LNCAP (cell line): ENCODE results near the gene CACNA1G.

Source experiments
- TF ChIP-seq, protein P1 (sequence below): fragments of 450-650 bp; IDR thresholded peaks from 2 replicates; pipeline ENCODE4 v1.5.1; 2017; ENCODE audit warnings: mild to moderate bottlenecking

The CACNA1G gene

DNA sequence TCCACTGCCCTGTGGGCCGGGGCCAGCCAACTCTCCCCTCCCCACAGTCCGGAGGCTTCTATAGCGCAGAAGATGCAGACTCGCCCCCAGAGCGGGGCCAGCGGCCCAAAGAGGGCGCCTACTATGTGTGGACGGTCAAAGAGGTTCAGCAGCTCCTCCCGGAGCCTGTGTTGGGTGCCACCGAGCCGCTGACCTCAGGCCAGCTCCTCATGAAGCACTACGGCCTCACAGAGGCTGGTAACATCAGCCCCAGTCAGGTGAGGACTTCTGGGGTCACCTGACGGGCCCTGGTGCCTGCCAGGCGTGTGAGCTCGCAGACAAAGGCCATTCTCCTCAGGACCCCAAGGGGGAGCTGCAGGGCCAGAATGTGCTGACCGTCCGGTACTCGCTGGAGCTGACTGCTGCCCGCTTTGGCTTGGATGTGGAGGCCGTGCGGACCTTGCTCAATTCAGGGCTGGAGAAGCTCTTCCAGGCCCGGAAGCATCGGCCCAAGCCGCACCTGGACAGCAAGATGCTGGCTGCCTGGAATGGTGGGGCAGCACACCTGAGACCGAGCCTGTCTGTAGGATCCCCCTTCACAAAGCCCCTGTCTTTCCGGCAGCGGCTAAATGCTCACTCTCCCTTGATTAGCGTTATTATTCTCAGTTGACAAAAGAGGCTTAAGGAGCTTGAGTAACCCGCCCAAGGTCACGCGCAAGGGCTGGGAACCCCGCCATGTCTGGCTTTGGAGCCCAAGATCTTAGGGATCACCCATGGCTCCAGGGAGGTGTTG, 9.7 kb upstream of the CACNA1G start:
- TF ChIP-seq, protein P1, sequence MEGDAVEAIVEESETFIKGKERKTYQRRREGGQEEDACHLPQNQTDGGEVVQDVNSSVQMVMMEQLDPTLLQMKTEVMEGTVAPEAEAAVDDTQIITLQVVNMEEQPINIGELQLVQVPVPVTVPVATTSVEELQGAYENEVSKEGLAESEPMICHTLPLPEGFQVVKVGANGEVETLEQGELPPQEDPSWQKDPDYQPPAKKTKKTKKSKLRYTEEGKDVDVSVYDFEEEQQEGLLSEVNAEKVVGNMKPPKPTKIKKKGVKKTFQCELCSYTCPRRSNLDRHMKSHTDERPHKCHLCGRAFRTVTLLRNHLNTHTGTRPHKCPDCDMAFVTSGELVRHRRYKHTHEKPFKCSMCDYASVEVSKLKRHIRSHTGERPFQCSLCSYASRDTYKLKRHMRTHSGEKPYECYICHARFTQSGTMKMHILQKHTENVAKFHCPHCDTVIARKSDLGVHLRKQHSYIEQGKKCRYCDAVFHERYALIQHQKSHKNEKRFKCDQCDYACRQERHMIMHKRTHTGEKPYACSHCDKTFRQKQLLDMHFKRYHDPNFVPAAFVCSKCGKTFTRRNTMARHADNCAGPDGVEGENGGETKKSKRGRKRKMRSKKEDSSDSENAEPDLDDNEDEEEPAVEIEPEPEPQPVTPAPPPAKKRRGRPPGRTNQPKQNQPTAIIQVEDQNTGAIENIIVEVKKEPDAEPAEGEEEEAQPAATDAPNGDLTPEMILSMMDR = peak; percentile 68

DNA sequence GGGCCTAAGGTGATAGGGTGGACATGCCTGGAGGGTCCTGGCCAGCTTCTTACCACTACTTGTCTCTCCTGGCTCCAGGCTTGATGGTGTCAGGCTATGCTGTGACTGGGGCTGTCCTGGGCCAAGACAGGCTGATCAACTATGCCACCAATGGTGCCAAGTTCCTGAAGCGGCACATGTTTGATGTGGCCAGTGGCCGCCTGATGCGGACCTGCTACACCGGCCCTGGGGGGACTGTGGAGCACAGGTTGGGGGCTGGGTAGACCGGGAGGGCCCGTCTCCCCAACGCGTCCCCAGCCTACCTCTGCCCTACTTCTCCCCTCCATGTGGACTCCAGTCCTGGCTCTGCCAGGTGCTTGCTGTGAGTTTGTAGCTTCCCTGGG, 9.1 kb upstream of the CACNA1G start:
- TF ChIP-seq, protein P1 = no peak

DNA sequence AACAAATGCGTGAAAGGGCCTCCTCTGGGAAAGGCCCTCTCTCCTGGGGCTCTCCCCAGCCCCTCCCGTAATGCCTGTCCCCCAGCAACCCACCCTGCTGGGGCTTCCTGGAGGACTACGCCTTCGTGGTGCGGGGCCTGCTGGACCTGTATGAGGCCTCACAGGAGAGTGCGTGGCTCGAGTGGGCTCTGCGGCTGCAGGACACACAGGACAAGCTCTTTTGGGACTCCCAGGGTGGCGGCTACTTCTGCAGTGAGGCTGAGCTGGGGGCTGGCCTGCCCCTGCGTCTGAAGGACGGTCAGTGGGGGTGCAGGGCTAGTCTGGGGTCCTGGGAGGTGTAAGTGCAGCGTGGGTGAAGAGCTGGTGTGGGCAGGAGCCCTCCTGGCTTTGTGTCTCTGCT, 8.6 kb upstream of the CACNA1G start:
- TF ChIP-seq, protein P1 = no peak

DNA sequence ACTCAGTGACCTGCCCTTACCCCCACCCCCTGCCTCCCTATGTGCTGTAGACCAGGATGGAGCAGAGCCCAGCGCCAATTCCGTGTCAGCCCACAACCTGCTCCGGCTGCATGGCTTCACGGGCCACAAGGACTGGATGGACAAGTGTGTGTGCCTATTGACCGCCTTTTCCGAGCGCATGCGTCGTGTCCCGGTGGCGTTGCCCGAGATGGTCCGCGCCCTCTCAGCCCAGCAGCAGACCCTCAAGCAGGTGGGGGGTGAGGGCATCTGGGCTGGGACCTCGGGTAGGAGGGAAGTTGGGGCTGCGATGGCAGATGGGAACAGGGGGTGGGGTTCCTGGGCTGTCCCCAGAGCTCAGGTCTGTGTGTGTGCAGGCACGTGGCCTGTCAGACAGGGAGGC, 6.3 kb upstream of the CACNA1G start:
- TF ChIP-seq, protein P1 = no peak

DNA sequence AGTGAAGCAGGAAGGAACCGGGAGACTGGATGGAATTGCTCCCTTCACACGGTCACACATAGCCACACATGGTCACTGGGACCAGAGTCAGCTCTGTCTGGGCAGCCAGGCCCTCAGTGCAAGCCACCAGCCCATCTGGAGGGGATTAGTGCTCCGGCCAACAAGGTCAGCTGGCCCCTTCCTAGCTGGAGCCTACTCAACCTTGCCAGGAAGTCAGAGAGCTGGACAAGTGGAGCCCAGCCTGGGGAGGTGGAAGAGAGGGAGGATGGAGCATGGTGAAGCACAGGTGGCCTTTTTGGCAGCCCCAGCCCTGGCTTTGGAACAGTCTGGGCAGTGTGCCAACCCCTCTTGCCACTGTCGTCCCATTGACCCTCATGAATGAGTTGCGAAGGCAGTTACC, 3.7 kb upstream of the CACNA1G start:
- TF ChIP-seq, protein P1 = no peak

DNA sequence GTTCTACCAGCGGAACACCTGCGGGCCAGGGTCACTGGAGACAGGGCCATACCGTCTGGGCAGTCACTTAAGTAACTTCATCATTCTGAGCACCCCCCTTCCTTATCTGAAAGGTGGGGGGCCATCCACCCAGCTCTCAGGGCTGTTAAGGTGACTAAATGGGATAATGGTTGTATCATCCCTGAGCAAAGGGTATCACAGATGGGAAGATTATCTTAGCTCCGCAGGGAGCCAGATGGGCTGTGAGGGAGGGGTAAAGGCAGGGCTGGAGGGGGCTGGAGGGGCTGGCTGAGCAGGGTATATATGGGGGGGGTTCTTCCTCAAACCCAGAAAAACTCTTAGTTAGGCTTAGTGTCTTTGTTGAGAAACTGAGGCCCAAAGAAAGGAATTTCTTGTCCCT, 2.9 kb upstream of the CACNA1G start:
- TF ChIP-seq, protein P1 = no peak

DNA sequence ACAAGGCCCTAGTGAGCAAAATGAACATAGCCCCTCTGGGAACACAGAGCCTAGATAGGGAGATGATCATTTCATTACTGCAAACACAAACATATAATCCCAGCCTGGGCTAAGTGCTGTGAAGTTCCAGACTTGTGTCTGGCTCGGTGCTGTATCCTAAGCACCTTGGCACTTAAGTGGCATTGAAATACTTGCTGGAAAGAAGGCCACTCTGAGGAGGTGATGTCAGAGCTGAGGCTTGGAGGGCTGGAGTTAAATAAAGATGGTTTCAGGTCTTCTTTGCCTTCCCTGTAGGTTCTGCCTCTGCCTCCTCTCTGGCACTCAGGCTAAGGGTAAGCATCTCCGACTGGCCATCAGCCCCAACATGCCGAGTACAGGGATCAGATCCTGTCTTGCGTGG, 2.4 kb upstream of the CACNA1G start:
- TF ChIP-seq, protein P1 = no peak

DNA sequence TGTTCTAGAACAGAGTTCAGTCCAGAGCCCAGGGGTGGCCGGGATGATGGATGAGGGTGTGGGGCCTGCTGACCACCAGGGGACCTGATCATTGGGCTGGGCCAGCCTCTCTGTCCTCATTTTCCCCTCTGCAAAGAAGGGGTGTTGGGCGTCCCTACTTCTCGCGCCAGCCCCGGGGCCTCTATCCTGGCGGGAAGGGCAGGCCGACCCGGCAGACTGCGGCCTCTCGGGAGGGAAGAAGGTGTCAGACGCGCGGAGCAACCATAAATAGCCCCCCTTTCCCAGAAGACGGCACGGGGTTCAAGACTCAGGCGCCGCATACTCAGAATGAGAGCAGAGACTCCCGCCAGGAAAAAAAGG, 2.0 kb upstream of the CACNA1G start:
- TF ChIP-seq, protein P1 = no peak
